ACC112 (cell line): ENCODE data around the gene OR2L5.

Experiments used
- H2AFZ ChIP-seq: fragments of 200-600 bp; sonication (generic); one replicate; pipeline ENCODE4 v1.6.0; 2017; ENCODE audit warnings: antibody characterized with exemption, low read length; ENCODE audit not compliant: unreplicated experiment
- H3K27ac ChIP-seq: fragments of 200-600 bp; sonication (generic); 2 replicates; pipeline ENCODE4 v1.5.1; 2014; ENCODE audit warnings: low read depth, mild to moderate bottlenecking, antibody characterized with exemption, low read length, moderate library complexity
- H3K27me3 ChIP-seq: fragments of 200-600 bp; sonication (generic); 2 replicates; pipeline ENCODE4 v1.6.1; 2014; ENCODE audit warnings: mild to moderate bottlenecking, antibody characterized with exemption, low read length, moderate library complexity, mixed read lengths; ENCODE audit not compliant: insufficient read depth
- H3K36me3 ChIP-seq: fragments of 200-600 bp; sonication (generic); 2 replicates; pipeline ENCODE4 v1.6.1; 2016; ENCODE audit warnings: mild to moderate bottlenecking, antibody characterized with exemption, low read length, moderate library complexity, mixed read lengths; ENCODE audit not compliant: insufficient read depth
- H3K4me1 ChIP-seq: fragments of 200-600 bp; sonication (generic); one replicate; pipeline ENCODE4 v1.6.1; 2016; ENCODE audit warnings: low read length, mixed read lengths; ENCODE audit not compliant: insufficient read depth, unreplicated experiment, control insufficient read depth
- H3K4me3 ChIP-seq: fragments of 200-600 bp; sonication (generic); 2 replicates; pipeline ENCODE4 v1.5.1; 2014; ENCODE audit warnings: mild to moderate bottlenecking, low read depth, low read length
- H3K79me2 ChIP-seq: fragments of 200-600 bp; sonication (generic); one replicate; pipeline ENCODE4 v1.6.0; 2016; ENCODE audit warnings: low read length; ENCODE audit not compliant: control insufficient read depth, unreplicated experiment, insufficient read depth

OR2L5 gene

GRCh38 chr1:248046536-248046935, 33.1 kb downstream of the OR2L5 start, which contains the start of gene OR2L3:
TSS of gene OR2L3 (plus strand) at chr1:248046836. CDS start at chr1:248060682, 13,846 bp downstream.
- no peaks in the 10 kb centered on the region for H3K79me2 ChIP-seq
- H3K36me3 ChIP-seq: no peaks in the 10 kb centered on the region
- no peak within 1 kb of the TSS for H2AFZ ChIP-seq
- H3K4me3 ChIP-seq: no peak within 1 kb of the TSS
- no peak within 1 kb of the TSS for H3K27ac ChIP-seq
- no peaks in the 10 kb centered on the region for H3K27me3 ChIP-seq
- H3K4me1 ChIP-seq: no peaks in the 10 kb centered on the region

- no peak overlapping the region for H2AFZ ChIP-seq
- H3K4me1 ChIP-seq: no peaks in the 10 kb centered on the region
- H3K27ac ChIP-seq: no peak overlapping the region
- H3K4me3 ChIP-seq: no peak overlapping the region
- H3K79me2 ChIP-seq: no peaks in the 10 kb centered on the region
- H3K27me3 ChIP-seq: no peaks in the 10 kb centered on the region
- no peaks in the 10 kb centered on the region for H3K36me3 ChIP-seq
Measured at GRCh38 chr1:248047008-248047407, 33.5 kb downstream of the OR2L5 start.

GRCh38 chr1:248054671-248055070, 41.2 kb downstream of the OR2L5 start:
- Histone ChIP-seq H3K4me3 (no peak overlapping the region), H3K36me3 (no peaks in the 10 kb centered on the region), H3K79me2 (no peaks in the 10 kb centered on the region), H2AFZ (no peak overlapping the region), H3K4me1 (no peaks in the 10 kb centered on the region), H3K27ac (no peak overlapping the region), H3K27me3 (no peaks in the 10 kb centered on the region)

DNA sequence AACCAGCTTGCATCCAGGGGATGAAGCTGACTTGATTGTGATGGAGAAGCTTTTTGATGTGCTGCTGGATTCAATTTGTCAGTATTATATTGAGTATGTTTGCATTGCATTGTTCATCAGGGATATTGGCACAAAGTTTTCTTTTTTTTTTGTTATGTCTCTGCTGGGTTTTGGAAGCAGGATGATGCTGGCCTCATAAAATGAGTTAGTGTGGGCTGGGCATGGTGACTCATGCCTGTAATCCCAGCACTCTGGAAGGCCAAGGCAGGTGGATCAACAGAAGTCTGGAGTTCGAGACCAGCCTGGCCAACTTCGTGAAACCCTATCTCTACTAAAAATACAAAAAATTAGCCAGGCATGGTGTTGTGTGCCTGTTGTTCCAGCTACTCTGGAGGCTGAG, 41.8 kb downstream of the OR2L5 start:
- Histone ChIP-seq H3K4me3 (no peak overlapping the region), H3K36me3 (no peaks in the 10 kb centered on the region), H3K27me3 (no peaks in the 10 kb centered on the region), H3K4me1 (no peaks in the 10 kb centered on the region), H3K27ac (no peak overlapping the region), H3K79me2 (no peaks in the 10 kb centered on the region), H2AFZ (no peak overlapping the region)

DNA sequence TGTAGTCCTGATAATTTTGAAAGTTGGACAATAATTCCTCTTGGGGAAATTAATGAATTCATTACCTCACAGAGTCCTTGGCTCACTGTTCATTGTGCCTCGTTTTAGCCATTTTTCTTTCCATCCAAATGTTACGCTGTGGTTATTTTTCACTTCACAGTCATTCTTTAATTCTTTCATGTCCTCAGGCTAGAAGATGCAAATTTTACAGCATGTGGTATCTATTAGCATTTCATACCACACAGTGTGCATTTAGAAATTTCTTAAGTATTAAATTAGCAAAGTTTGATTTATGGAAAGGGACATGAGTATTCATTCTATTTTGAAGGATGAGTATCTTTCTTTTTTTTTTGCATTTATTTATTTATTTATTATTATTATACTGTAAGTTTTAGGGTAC, 51.6 kb downstream of the OR2L5 start:
- Histone ChIP-seq H3K27ac (no peak overlapping the region), H2AFZ (no peak overlapping the region), H3K36me3 (no peaks in the 10 kb centered on the region), H3K4me1 (no peaks in the 10 kb centered on the region), H3K27me3 (no peaks in the 10 kb centered on the region), H3K4me3 (no peak overlapping the region), H3K79me2 (no peaks in the 10 kb centered on the region)

- H3K79me2 ChIP-seq: no peaks in the 10 kb centered on the region
- H2AFZ ChIP-seq: no peak overlapping the region
- no peaks in the 10 kb centered on the region for H3K27me3 ChIP-seq
- no peak overlapping the region for H3K4me3 ChIP-seq
- H3K4me1 ChIP-seq: no peaks in the 10 kb centered on the region
- H3K36me3 ChIP-seq: no peaks in the 10 kb centered on the region
- H3K27ac ChIP-seq: no peak overlapping the region
Measured at GRCh38 chr1:248065604-248066003, 52.1 kb downstream of the OR2L5 start.
